Stimulated activated CD4-positive, alpha-beta T cell treated with anti-CD3 and anti-CD28 coated beads, Interleukin-2, amount 100 ng/mL, for 48 hours (primary cell): ENCODE results near the gene IRF5.

Source experiments
- DNase-seq, 2 donors: peaks; one replicate each; pipeline ENCODE4 v3.0.0-alpha.2; 2020

Gene IRF5

GRCh38 chr7:128937647-128938543 is at the start of gene IRF5:
Gene IRF5, plus strand, starts transcription at chr7:128937927. Its CDS starts 4,155 bp downstream, at chr7:128942082.
- DNase-seq: no peak

DNA sequence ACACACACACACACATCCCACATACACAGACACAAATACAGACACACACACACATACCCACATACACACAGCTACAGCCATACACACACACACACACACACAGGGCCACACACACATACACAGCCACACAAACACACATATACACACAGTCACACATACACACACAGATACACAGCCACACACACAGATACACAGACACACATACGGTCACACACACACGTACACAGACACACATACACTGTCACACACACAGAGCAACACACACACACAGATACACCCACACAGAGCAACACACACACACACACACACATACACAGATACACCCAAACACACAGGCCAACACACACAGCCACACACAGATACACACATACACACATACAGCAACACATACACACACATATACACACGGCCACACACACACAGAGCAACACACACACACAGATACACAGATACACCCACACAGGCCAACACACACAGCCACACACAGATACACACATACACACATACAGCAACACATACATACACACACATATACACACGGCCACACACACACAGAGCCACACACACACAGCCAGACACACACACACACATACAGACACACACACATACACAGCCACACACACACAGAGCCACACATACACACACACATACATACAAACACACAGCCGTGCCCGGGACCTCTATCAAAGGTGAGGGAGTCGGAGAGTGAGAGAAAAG is 49.5 kb upstream of the IRF5 start:
- no peak for DNase-seq

DNA sequence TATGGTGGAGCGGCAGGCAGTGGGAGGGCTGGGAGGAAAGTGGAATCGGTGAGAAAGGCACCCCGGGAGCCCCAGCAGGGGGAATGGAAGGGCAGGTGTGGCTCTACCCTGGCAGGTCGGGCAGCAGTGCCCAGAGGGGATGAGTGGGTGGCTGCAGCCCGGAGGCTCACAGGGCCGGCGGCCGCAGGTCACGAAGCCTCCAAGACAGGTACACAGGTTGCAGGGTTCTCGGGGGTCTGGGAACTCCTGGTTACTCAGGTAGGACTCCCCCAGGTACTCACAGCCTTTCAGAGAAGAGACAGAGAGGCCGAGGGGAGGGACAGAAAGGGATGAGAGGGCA is 49.0 kb upstream of the IRF5 start:
- DNase-seq: no peak

GRCh38 chr7:128889121-128889520 is 48.6 kb upstream of the IRF5 start:
- DNase-seq: no peak

DNA sequence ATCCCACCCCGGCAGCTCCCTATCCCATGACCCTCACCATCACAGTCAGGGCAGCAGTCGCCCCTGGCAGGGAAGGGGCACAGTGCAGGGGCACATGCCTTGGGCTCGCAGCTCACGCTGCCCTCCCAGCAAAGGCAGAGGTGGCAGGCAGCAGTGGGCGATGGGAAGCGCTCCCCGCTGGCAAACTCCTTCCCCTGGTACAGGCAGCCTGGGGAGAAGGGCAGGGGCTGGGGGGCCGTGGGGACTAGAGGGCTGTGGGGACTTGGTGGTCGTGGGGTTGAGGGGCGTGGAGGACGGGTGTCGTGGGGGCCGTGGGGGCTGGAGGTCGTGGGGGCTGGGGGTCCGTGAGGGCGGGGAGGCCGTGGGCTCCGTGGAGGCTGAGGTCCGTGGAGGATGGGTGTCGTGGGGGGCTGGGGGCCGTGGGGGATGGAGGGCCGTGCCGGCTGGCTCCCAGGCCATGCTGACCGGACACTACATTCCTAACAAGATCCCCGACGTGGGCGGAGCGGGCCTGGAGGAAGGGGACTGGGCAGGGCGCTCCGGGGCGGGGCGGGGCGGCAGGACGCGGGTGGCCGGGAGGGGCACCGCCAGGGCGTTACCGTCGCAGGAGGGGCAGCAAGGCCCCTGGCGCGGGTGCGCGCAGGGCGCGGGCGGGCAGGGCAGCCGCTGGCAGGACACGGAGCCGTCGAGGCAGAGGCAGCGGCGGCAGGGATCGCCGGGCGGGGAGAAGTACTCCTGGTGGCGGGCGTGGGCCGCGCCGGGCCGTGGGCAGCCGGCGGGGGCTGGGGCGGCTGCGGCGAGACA is 47.2 kb upstream of the IRF5 start:
- no peak for DNase-seq

DNA sequence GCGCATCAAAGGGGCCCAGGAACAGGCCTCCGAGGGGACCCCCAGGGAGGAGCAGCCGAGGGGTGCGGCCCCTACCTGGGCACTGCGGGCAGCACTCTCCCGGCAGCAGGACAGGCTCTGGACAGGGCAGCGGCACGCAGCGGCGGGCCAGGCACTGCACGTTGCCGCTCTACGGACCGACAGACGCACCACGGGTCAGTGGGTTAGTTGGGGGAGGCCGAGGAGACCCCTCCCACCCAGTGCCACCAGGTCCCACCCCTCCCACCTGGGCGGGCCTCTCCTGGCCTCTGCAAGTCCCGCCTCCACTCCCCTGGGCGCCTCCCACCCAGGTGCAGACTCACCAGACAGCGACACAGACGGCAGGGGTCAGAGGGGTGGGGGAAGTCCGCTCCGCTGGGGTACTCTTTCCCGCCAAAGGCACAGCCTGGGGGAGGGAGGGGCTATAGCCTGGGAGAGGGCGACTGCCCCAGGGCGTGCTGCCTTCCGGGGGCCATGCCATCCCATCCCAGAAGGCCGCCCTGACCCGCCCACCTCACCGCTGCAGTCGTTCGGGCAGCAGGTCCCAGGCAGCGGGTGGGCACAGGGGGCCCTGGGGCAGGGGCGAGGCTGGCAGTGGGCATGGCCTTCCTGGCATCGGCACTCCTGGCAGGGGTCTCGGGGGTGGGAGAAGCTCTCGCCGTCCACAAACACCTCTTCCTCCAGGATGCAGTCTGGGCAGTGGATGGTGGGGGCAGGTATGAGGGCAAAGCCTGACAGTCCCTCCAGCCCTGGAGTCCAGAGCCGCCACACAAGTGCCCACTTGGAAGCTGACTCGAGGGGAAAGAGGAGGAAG is 46.4 kb upstream of the IRF5 start:
- no peak for DNase-seq

DNA sequence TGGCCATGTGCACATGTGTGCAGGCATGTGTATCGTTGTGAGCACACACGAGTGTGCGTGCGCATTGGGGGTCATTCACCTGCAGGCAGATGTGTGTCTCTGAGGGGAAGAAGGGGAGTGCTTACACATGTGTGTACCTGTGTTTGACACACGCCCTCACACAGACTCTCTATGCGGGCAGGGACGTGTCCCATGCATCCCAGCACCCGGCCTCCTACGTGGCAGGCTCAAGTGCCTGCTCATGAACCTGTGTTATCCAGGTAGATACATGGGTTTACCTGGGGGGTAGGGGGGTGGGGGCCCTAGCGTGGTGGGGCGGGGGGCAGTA is 45.8 kb upstream of the IRF5 start:
- no peak for DNase-seq

DNA sequence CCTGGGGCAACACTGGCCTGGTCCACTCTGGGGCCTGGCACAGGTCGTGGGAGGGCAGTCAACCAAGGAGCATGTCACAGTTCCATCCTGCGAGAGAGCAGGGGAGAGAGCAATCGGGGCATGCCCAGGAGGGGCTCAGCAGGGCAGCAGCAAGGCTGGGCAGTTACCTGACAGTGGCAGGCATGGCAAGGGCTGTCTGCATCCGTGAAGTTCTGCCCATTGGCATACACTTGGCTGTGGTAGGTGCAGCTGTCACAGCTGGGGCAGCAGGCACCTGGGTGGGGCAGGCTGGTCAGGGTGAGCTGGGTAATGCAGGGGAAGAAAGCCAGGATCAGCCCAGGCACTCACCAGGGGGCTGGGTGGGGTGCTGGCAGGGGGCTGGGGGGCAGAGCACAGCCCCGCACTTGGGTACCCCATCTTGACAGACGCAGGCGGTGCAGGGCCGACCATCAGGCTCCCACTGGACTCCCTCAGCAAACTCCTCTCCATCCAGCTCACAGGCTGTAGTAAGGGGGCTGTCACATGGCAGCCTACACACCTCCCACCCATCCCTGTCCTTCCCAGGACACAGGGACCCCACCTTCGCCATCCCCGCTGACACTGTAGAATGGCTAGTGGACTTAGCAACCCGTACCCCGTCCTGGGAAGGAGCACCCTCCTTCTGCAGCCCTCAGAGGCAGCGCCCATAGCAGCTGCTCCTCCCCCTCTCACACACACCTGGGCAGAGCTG is 45.0 kb upstream of the IRF5 start:
- DNase-seq: no peak

DNA sequence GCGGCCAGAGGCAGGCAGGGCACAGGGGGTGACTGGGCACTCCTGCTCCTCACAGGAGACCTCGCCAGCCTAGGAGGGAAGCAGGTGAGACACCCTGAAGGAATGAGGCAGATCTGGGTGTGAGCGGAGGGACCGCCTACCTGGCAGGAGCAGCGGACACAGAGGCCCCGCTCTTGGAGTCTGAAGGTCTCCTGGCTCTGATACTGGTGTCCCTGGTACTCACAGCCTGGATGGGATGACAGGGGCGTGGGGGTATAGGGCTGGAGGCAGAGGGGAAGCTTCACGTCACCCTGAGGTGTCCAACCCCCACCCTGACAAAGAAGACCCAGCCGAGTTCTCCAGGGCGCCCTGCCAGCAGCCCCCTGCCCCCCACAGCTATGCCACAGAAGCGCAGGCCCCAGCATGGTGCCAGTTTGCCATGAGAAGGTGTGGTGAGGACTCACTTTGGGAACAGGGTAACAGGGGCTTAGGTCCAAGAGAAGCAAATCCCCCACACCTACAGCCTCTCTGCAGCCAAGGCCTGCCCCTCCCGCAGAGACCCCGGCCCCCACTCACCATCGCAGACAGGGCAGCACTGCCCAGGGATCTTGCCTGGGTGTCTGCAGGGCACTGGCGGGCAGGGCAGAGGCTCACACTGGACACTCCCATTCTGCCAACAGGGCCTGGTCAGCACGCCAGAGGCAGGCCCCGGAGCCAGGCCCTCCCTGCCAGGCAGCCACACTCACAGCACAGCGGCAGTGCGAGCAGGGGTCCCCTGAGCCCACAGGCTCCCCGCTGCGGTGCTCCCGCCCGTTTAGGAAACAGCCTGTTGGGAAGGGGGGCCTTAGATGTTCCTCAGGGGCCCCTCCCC is 44.3 kb upstream of the IRF5 start:
- DNase-seq: no peak

- no peak for DNase-seq
Observed at GRCh38 chr7:128894101-128894440, 43.7 kb upstream of the IRF5 start.

DNA sequence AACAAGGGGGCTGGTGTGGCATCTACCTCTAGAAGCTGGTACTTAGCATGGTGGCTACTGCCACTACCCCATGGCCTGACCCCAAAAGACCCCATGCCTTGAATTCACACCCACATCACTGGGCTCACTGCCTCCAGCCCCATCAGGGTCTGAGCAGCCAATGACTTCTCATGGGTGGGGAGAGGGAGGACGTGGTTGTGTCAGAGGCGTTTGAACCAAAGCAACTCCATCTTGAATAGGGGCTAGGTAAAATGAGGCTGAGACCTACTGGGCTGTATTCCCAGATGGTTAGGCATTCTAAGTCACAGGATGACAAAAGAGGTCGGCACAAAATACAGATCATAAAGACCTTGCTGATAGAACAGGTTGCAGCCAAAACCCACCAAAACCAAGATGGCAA is 42.4 kb upstream of the IRF5 start:
- no peak for DNase-seq

DNA sequence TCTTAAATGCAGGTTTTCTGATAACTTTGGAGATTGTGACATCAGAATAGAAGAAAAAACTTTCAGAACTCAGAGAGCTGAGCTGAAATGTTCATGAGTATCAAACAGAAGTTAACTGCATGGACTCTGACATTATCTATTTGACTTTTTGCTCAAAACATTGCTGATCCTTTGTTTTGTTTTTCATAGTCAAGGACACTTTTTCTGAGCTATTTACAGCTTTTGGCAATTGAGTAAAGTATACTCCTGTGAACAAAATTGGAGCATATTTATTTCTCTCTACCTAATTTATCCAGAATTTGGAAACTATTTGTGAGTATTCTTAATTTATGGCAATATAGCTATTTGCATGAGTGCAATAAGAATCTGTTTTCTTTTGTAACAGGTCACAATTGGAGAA is 38.3 kb upstream of the IRF5 start:
- DNase-seq: no peak

GRCh38 chr7:128900237-128900636 is 37.5 kb upstream of the IRF5 start:
- DNase-seq: no peak

DNA sequence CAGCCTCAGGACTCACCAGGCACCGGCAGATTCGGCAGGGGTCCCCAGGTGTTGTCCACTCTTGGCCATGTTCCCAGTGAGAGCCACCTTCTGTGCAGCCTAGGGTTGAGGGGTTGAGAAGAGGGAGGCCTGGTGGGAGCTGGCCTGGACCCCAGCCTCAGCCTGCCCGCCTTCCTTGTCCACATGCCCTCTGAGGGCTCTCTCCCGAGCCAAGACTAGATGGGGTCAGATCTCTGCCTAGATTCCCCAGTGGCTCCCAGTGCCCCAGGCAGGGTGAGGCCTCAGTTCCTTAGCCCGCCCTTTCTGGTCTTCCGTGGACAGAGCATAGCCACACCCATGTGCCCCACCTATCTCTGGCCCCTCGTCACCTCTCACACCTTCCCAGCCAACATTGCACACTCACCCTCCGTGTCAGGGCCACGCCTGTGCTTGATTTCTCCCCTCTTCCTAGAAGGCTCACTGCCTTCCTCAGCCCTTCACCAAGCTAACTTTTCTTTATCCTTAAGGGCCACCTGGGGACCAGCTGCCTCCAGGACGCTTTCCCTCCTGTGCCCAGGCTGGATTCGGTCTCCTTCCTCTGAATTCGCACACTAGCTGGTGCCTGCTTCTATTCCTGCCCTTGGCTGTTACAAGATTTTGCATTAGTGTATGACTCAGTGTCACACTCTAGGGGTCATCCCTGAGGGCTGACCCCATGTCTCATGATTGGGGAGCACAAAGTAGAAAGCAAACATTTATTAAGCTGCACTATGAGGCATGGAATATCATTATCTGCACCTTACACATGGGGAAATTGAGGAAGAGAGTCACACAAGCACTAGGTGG is 34.8 kb upstream of the IRF5 start:
- DNase-seq: no peak

DNA sequence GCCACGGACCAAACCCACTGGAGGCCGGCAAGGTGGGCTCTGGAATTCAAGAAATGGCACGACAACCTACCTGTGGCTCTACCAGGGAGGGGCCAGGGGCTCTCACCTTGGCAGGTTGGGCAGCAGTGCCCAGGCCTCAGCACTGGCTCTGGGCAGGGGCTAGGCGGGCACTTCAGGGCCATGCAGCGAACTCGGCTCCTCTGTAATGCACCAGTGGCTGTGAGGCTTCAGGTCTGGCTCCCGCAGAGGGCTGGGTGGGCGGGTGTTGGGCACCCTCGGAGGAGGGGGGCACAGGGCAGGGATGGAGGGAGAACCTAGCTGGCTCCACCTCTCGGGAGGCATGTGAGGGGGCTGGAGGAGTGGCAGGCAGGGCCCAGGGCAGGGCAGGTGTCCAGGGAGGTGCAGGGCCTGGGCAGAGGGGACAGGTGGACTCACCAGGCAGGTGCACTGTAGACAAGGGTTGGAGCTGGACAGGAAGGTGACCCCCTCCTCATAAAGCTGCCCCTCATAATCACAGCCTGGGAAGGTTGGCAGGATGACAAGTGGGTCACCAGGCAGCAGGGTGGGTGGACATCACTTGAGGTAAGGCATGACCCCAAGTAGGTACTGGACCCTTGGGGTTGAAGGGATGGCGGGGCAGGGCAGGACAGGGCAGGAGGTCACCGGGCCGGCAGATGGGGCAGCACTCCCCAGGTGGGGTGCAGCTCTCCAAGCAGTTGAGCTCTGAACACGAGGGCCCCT is 33.9 kb upstream of the IRF5 start:
- no peak for DNase-seq

DNA sequence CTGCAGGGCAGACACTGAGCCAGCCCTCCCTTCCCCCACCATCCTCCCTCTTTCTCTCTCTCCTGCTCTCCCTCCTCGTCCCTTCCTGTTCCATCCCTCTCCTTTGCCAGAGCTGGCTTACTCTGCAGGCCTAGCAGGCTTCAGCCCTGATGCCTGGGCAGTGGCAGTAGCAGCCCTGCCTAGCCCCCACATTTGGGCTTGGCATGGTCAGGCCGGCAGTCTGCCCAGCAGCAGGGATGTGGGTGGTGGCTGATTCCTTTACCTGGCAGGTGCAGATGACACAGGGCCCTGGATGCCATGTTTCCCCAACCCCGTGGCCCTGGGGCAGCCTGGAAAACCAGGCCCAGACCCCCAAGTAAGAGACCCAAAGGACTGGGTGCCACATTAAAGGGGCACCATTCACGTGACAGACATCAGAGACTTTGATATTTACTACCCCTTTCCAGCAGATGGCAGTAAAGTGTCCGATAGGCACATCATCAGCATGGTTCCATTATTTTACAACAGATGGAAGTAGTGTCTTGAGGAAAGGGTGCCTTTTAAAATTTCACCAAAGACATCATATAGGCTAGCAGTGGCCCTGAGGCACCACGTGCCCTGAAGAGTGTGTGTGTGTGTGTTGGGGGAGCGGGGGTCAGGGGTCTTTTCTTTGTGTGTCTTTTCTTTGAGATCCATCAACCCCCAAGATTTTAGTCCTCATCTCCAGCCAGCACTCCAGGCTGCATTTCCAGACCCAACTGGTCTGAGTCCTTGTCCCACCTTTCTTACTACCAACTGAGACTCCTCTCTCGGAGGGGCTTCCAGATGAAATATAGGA is 33.1 kb upstream of the IRF5 start:
- no peak for DNase-seq

- DNase-seq: no peak
Observed at GRCh38 chr7:128906001-128906765, 31.5 kb upstream of the IRF5 start.
